Ovary (tissue), 9 donors: Measurements from ENCODE around the gene ARHGEF37. TPM values are rescaled to one million over a fixed set of nuclear protein-coding genes. Genes with fewer than 3 reads are reported as not detected.

Source experiments
- DNase-seq, 5 donors: peaks; one replicate each; pipeline ENCODE4 v3.0.0-alpha.2; 2019 to 2020
- H3K27ac ChIP-seq, 2 donors: fragments of 200-600 bp; one replicate each; pipeline versions ENCODE4 v1.5.1 to v1.8.0; 2019 to 2022
- H3K27me3 ChIP-seq: fragments of 200-600 bp; one replicate; pipeline ENCODE4 v1.8.0; 2022
- H3K36me3 ChIP-seq: fragments of 200-600 bp; sonication (generic); one replicate; pipeline ENCODE4 v1.5.1; 2019
- H3K4me1 ChIP-seq: one replicate; pipeline ENCODE4 v1.8.1; 2013; ENCODE audit warnings: mild to moderate bottlenecking, moderate library complexity; ENCODE audit not compliant: insufficient read depth
- H3K4me3 ChIP-seq: fragments of 200-600 bp; sonication (generic); one replicate; pipeline ENCODE4 v1.5.1; 2017
- H3K9me3 ChIP-seq, 2 donors: fragments of 200-600 bp in 1 of 2; sonication (generic) in 1 of 2; one replicate each; pipeline versions ENCODE4 v1.5.1 to v1.8.1; 2013 to 2019; ENCODE audit warnings: mild to moderate bottlenecking in 1 of 2, moderate library complexity in 1 of 2
- EP300 ChIP-seq: sonication (generic); formaldehyde crosslinking; IDR thresholded peaks from one replicate; pipeline ENCODE4 v1.6.1; 2017; ENCODE audit warnings: antibody characterized with exemption
- POLR2A ChIP-seq: fragments of 450-650 bp; IDR thresholded peaks from one replicate; pipeline ENCODE4 v1.6.1; 2017; ENCODE audit warnings: antibody characterized with exemption, mild to moderate bottlenecking, moderate library complexity
- WGBS, 3 donors: extraction: QIAGEN DNeasy Blood & Tissue Kit in 1 of 3; methylation state at CpG; one replicate each; pipeline versions ENCODE4 v1.1.5 to v1.1.7; 2013 to 2017; 5-methylcytosine and 5-hydroxymethylcytosine counted together
- intact Hi-C, 4 donors: fragments of 100-400 bp; cut with DNase I; formaldehyde crosslinking; loops; one replicate each; pipeline versions ENCODE4 v1.11.0 to v1.15.1; 2022 to 2023
- polyA plus RNA-seq, 2 donors: library from polyadenylated mRNA; stranded (reverse); fragments of 200-250 nt in 1 of 2; fragments of 350-450 nt in 1 of 2; fragmentation: Illumina TruSeq in 1 of 2; extraction: RNeasy Lipid Tissue Mini Kit (QIAGEN cat#74804) in 1 of 2; gene quantifications; one replicate each; pipeline ENCODE4 v1.2.3, GENCODE V29; 2013 to 2014
- total RNA-seq, 7 donors: library from RNA; depleted of rRNA in 2 of 7; stranded (reverse); fragments of >200 nt in 2 of 7; fragmentation: NEBNext Ultra II Directional in 3 of 7; extraction: Animal tissue kit (Norgen Biotek cat#: 25700) in 3 of 7; gene quantifications; one replicate each; pipeline versions ENCODE4 v1.1.0 to v1.2.4, GENCODE V29; 2016 to 2023
- TF ChIP-seq, protein P1 (sequence below), 3 donors: fragments of 450-650 bp in 2 of 3; fragments of 200-600 bp in 1 of 3; IDR thresholded peaks; one replicate each; pipeline versions ENCODE4 v1.5.1 to v1.8.0; 2016 to 2022; ENCODE audit warnings: antibody characterized with exemption in 3 of 3, mild to moderate bottlenecking in 1 of 3
- donor health status: DM: no; HTN: no; CAD: no; lungs with moderate emphysema.
- donor health status: DM: no; HTN: no; CAD: no.
- donor health status: Bipolar disorder and iron deficiency.
- donor health status: DM: yes; HTN: yes; CAD: no.
- donor health status: DM: no; HTN: no; CAD: no.
- donor health status: DM: yes; HTN: yes; CAD: no.

ARHGEF37 gene
- total and polyA plus RNA-seq, 9 donors: 4.1 to 9.9 (median 6.2) TPM

DNA sequence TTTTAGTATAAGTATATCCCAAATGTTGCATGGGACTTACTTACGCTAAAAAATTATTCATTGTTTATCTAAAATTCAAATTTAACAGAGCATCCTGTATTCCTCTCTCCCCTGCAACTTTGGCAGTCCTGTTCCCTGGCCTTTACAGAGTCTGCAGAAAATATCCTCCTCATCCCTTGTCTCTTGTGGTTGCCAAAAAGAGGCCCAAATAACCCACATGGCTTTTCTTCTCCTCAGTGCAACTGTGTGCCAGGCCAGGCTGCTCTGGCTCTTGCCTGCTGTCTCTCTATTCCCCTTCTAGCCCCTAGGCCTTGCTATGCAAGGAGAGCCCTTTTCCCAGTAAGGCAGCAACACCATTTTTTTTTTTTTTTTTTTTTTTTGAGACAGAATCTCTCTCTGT, 23.0 kb downstream of the ARHGEF37 start:
- no peak overlapping the region for H3K4me3 ChIP-seq
- no peak overlapping the region for H3K27ac ChIP-seq
- no peaks in the 10 kb centered on the region for H3K27me3 ChIP-seq
- H3K4me1 ChIP-seq: no peaks in the 10 kb centered on the region
- intact Hi-C loops: no loop called here
- TF ChIP-seq EP300 (no peak), POLR2A (no peak)
- TF ChIP-seq, protein P1, sequence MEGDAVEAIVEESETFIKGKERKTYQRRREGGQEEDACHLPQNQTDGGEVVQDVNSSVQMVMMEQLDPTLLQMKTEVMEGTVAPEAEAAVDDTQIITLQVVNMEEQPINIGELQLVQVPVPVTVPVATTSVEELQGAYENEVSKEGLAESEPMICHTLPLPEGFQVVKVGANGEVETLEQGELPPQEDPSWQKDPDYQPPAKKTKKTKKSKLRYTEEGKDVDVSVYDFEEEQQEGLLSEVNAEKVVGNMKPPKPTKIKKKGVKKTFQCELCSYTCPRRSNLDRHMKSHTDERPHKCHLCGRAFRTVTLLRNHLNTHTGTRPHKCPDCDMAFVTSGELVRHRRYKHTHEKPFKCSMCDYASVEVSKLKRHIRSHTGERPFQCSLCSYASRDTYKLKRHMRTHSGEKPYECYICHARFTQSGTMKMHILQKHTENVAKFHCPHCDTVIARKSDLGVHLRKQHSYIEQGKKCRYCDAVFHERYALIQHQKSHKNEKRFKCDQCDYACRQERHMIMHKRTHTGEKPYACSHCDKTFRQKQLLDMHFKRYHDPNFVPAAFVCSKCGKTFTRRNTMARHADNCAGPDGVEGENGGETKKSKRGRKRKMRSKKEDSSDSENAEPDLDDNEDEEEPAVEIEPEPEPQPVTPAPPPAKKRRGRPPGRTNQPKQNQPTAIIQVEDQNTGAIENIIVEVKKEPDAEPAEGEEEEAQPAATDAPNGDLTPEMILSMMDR (IDR thresholded peaks at IDR 0.05): no peak
- DNase-seq: no peak
- no peaks in the 10 kb centered on the region for H3K36me3 ChIP-seq
- no peaks in the 10 kb centered on the region for H3K9me3 ChIP-seq
- 92 to 99% (median 98%) methylated on average over 1 of the region's 1 CpG for WGBS, 3 donors

GRCh38 chr5:149605354-149605997, 24.2 kb downstream of the ARHGEF37 start:
- H3K27ac ChIP-seq: no peak overlapping the region
- no peaks in the 10 kb centered on the region for H3K27me3 ChIP-seq
- peaks cover 2% of the 10 kb centered on the region for H3K36me3 ChIP-seq
- DNase-seq: no peak
- WGBS, 3 donors: 75 to 79% (median 76%) methylated on average over 5 of the region's 5 CpGs
- no peak overlapping the region for H3K4me3 ChIP-seq
- no peaks in the 10 kb centered on the region for H3K4me1 ChIP-seq
- intact Hi-C loops: no loop called here
- H3K9me3 ChIP-seq: no peaks in the 10 kb centered on the region
- TF ChIP-seq EP300 (no peak), POLR2A (no peak)
- TF ChIP-seq, protein P1 (IDR thresholded peaks at IDR 0.05): no peak

- intact Hi-C loops: no loop called here
- Histone ChIP-seq H3K9me3 (no peaks in the 10 kb centered on the region), H3K36me3 (peaks cover 2% of the 10 kb centered on the region), H3K4me3 (no peak overlapping the region), H3K27me3 (no peaks in the 10 kb centered on the region), H3K4me1 (no peaks in the 10 kb centered on the region), H3K27ac (no peak overlapping the region)
- TF ChIP-seq POLR2A (no peak), EP300 (no peak)
- TF ChIP-seq, protein P1 (IDR thresholded peaks at IDR 0.05): no peak
- WGBS, 3 donors: 76 to 79% (median 79%) methylated on average over 11 of the region's 11 CpGs
- no peak for DNase-seq
Measured at GRCh38 chr5:149605998-149606724, 24.9 kb downstream of the ARHGEF37 start.

GRCh38 chr5:149608936-149609545, 27.7 kb downstream of the ARHGEF37 start:
- TF ChIP-seq POLR2A (no peak), EP300 (no peak)
- TF ChIP-seq, protein P1 (IDR thresholded peaks at IDR 0.05): no peak
- Histone ChIP-seq H3K36me3 (peaks cover 2% of the 10 kb centered on the region), H3K9me3 (no peaks in the 10 kb centered on the region), H3K4me1 (no peaks in the 10 kb centered on the region), H3K27me3 (no peaks in the 10 kb centered on the region), H3K27ac (no peak overlapping the region), H3K4me3 (no peak overlapping the region)
- intact Hi-C loops: no loop called here
- WGBS, 3 donors: 94 to 96% (median 95%) methylated on average over 4 of the region's 4 CpGs
- no peak for DNase-seq
